ENCODE results near the gene KIRREL3. TPM values are rescaled to one million over a fixed set of nuclear protein-coding genes. Genes with fewer than 3 reads are reported as not detected.

The KIRREL3 gene
- total and polyA plus RNA-seq, 2 donors (not counting 3 experiments of a cell fraction or from before 2014, with no cell fraction given): not detected

GRCh38 chr11:126533560-126533959 is 467.0 kb downstream of the KIRREL3 start:
- no peak overlapping the region for H3K4me3 ChIP-seq (replicated peaks in 1 of 3; ENCODE audit: insufficient read depth in 1 of 3, low read depth in 1 of 3, low read length in 3 of 3)
- H3K9me1 ChIP-seq (replicated peaks; ENCODE audit: control insufficient read depth, extremely low read depth, insufficient read depth, low read length): peaks cover 2% of the 10 kb centered on the region
- TF ChIP-seq MAX (IDR thresholded peaks at IDR 0.05; ENCODE audit: insufficient read depth, insufficient read length): no peak
- no peak for TF ChIP-seq POLR2A (IDR thresholded peaks at IDR 0.05; ENCODE audit: low read depth, low read length)
- H3K4me2 ChIP-seq (ENCODE audit: insufficient read depth, low read length): no peak overlapping the region
- no peaks in the 10 kb centered on the region for H3K27me3 ChIP-seq (ENCODE audit: control insufficient read depth in 2 of 2, insufficient read depth in 2 of 2, low read length in 2 of 2)
- no TSS peak for BruUV-seq (replicated peaks)
- CTCF ChIA-PET: interaction anchor here (1.2 kb wide), 1 partner anchor 54 kb away, joined by 3 read pairs; no protein-coding TSS in a partner anchor
- H2AFZ ChIP-seq (ENCODE audit: low read depth, low read length): no peak overlapping the region
- H3K79me2 ChIP-seq (ENCODE audit: control insufficient read depth, insufficient read depth, low read length): no peaks in the 10 kb centered on the region
- dilution Hi-C loops (cut with MboI; ENCODE audit: extremely low pct_ligation_motif_present, low sequenced_read_pairs) (no loop called here), intact Hi-C loops (cut with micrococcal nuclease) (no loop called here)
- no peaks in the 10 kb centered on the region for H4K20me1 ChIP-seq (replicated peaks; ENCODE audit: control insufficient read depth, extremely low read depth, insufficient read depth, low read length)
- POLR2A ChIA-PET: no interaction called here
- DNase-seq (ENCODE audit: low read depth, low spot score) (no peak), FAIRE-seq (no peak)
- H3K9ac ChIP-seq (replicated peaks; ENCODE audit: extremely low read depth, insufficient read depth, low read length): no peak overlapping the region
- H3K4me1 ChIP-seq (ENCODE audit: control insufficient read depth, extremely low read depth, insufficient read depth, low read length): no peaks in the 10 kb centered on the region
- no peak overlapping the region for H3K27ac ChIP-seq (ENCODE audit: insufficient read depth, low read depth, low read length)
- no peaks in the 10 kb centered on the region for H3K9me3 ChIP-seq (replicated peaks; ENCODE audit: control insufficient read depth, insufficient read depth, low read length)
- H3K36me3 ChIP-seq (ENCODE audit: control insufficient read depth in 2 of 2, extremely low read depth in 1 of 2, insufficient read depth in 2 of 2, low read length in 2 of 2): no peaks in the 10 kb centered on the region

- Histone ChIP-seq H3K79me2 (ENCODE audit: control insufficient read depth, insufficient read depth, low read length) (no peaks in the 10 kb centered on the region), H2AFZ (ENCODE audit: low read depth, low read length) (no peak overlapping the region), H3K4me1 (ENCODE audit: control insufficient read depth, extremely low read depth, insufficient read depth, low read length) (no peaks in the 10 kb centered on the region), H3K4me3 (replicated peaks in 1 of 3; ENCODE audit: insufficient read depth in 1 of 3, low read depth in 1 of 3, low read length in 3 of 3) (no peak overlapping the region), H3K9me1 (replicated peaks; ENCODE audit: control insufficient read depth, extremely low read depth, insufficient read depth, low read length) (peaks cover 2% of the 10 kb centered on the region), H3K9me3 (replicated peaks; ENCODE audit: control insufficient read depth, insufficient read depth, low read length) (no peaks in the 10 kb centered on the region), H3K27me3 (ENCODE audit: control insufficient read depth in 2 of 2, insufficient read depth in 2 of 2, low read length in 2 of 2) (no peaks in the 10 kb centered on the region), H3K27ac (ENCODE audit: insufficient read depth, low read depth, low read length) (no peak overlapping the region), H4K20me1 (replicated peaks; ENCODE audit: control insufficient read depth, extremely low read depth, insufficient read depth, low read length) (no peaks in the 10 kb centered on the region), H3K9ac (replicated peaks; ENCODE audit: extremely low read depth, insufficient read depth, low read length) (no peak overlapping the region), H3K4me2 (ENCODE audit: insufficient read depth, low read length) (no peak overlapping the region), H3K36me3 (ENCODE audit: control insufficient read depth in 2 of 2, extremely low read depth in 1 of 2, insufficient read depth in 2 of 2, low read length in 2 of 2) (no peaks in the 10 kb centered on the region)
- intact Hi-C loops (cut with micrococcal nuclease) (no loop called here), dilution Hi-C loops (cut with MboI; ENCODE audit: extremely low pct_ligation_motif_present, low sequenced_read_pairs) (no loop called here)
- DNase-seq (ENCODE audit: low read depth, low spot score): no peak
- TF ChIP-seq EZH2 (IDR thresholded peaks at IDR 0.05; ENCODE audit: borderline replicate concordance, low read depth, low read length, severe bottlenecking): no peak
- no peak for TF ChIP-seq JUN (IDR thresholded peaks at IDR 0.05; ENCODE audit: borderline replicate concordance, insufficient read depth, insufficient read length, low read depth)
- TF ChIP-seq GATA2 (IDR thresholded peaks at IDR 0.05; ENCODE audit: insufficient read depth, insufficient read length, low read depth, low read length): no peak
- TF ChIP-seq MAX (IDR thresholded peaks at IDR 0.05; ENCODE audit: insufficient read depth, insufficient read length): no peak
- TF ChIP-seq POLR2AphosphoS5 (IDR thresholded peaks at IDR 0.05; ENCODE audit: insufficient read depth, low read depth, low read length): no peak
- TF ChIP-seq, protein P1, sequence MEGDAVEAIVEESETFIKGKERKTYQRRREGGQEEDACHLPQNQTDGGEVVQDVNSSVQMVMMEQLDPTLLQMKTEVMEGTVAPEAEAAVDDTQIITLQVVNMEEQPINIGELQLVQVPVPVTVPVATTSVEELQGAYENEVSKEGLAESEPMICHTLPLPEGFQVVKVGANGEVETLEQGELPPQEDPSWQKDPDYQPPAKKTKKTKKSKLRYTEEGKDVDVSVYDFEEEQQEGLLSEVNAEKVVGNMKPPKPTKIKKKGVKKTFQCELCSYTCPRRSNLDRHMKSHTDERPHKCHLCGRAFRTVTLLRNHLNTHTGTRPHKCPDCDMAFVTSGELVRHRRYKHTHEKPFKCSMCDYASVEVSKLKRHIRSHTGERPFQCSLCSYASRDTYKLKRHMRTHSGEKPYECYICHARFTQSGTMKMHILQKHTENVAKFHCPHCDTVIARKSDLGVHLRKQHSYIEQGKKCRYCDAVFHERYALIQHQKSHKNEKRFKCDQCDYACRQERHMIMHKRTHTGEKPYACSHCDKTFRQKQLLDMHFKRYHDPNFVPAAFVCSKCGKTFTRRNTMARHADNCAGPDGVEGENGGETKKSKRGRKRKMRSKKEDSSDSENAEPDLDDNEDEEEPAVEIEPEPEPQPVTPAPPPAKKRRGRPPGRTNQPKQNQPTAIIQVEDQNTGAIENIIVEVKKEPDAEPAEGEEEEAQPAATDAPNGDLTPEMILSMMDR (IDR thresholded peaks at IDR 0.05; ENCODE audit: extremely low read depth in 1 of 2, insufficient read depth in 1 of 2, low read depth in 1 of 2, low read length in 2 of 2): no peak
- TF ChIP-seq FOS (IDR thresholded peaks at IDR 0.05; ENCODE audit: borderline replicate concordance, insufficient read depth, low read length): no peak
- no peak for TF ChIP-seq MYC (IDR thresholded peaks at IDR 0.05; ENCODE audit: low read depth, low read length)
- TF ChIP-seq POLR2A (IDR thresholded peaks at IDR 0.05; ENCODE audit: low read depth, low read length): no peak
- BruUV-seq (replicated peaks): no TSS peak
- ChIA-PET POLR2A (no interaction called here), CTCF (interaction anchor here (1.2 kb wide), 1 partner anchor 49 kb away, joined by 4 read pairs; no protein-coding TSS in a partner anchor)
- no peak for FAIRE-seq
Measured at GRCh38 chr11:126530416-126530815, 470.2 kb downstream of the KIRREL3 start.

Measured in endothelial cell of umbilical vein (primary cell).